Activated CD8-positive, alpha-beta memory T cell treated with anti-CD3 and anti-CD28 coated beads, Interleukin-2, amount 50 U/mL, for 24 hours (primary cell): ENCODE results near the gene PCDHB11.
"Not testable (repeated sequence)": the region's sequence is repeated elsewhere in the genome, so short reads cannot be mapped to it uniquely, and the experiment has no call there.

ENCODE experiments used
- DNase-seq: peaks from one replicate; pipeline ENCODE4 v3.0.0-alpha.2; 2020; ENCODE audit errors: extremely low read depth

Gene PCDHB11

DNA sequence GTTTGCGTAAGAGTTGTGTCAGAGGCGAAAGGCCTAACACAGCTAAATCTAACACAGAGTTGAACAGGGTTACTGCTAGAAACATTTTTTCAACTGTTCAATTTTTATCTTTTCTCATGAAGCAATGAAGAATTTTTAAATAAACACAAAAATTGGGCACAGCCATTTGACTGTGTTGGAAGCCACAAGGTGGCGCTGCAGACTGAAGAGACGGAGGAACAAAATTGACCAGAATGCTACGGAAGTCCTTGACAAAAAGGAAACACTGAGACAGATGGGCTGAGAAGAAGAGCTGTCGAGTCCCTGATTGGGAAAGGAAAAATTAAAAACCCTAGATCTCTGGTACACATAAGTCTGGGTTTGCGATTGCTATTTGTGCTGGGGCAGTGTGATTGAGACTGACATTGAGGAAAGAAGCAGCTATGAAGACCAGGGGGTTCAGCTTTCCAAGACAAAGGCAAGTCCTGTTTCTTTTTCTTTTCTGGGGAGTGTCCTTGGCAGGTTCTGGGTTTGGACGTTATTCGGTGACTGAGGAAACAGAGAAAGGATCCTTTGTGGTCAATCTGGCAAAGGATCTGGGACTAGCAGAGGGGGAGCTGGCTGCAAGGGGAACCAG lies 12.4 kb upstream of the PCDHB11 start, which contains the start of gene PCDHB9:
Gene PCDHB9, plus strand, starts transcription at position 265 of the 616 bp plus-strand sequence. Its CDS starts 158 bp downstream, at position 423.
- no peak for DNase-seq

DNA sequence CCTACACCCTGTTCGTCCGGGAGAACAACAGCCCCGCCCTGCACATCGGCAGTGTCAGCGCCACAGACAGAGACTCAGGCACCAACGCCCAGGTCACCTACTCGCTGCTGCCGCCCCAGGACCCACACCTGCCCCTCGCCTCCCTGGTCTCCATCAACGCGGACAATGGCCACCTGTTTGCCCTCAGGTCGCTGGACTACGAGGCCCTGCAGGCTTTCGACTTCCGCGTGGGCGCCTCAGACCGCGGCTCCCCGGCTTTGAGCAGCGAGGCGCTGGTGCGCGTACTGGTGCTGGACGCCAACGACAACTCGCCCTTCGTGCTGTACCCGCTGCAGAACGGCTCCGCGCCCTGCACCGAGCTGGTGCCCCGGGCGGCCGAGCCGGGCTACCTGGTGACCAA lies 10.7 kb upstream of the PCDHB11 start:
- DNase-seq: not testable (repeated sequence)

DNA sequence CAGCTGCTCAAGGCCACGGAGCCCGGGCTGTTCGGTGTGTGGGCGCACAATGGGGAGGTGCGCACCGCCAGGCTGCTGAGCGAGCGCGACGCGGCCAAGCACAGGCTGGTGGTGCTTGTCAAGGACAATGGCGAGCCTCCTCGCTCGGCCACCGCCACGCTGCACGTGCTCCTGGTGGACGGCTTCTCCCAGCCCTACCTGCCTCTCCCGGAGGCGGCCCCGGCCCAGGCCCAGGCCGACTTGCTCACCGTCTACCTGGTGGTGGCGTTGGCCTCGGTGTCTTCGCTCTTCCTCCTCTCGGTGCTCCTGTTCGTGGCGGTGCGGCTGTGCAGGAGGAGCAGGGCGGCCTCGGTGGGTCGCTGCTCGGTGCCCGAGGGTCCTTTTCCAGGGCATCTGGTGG lies 10.3 kb upstream of the PCDHB11 start:
- not testable (repeated sequence) for DNase-seq

DNA sequence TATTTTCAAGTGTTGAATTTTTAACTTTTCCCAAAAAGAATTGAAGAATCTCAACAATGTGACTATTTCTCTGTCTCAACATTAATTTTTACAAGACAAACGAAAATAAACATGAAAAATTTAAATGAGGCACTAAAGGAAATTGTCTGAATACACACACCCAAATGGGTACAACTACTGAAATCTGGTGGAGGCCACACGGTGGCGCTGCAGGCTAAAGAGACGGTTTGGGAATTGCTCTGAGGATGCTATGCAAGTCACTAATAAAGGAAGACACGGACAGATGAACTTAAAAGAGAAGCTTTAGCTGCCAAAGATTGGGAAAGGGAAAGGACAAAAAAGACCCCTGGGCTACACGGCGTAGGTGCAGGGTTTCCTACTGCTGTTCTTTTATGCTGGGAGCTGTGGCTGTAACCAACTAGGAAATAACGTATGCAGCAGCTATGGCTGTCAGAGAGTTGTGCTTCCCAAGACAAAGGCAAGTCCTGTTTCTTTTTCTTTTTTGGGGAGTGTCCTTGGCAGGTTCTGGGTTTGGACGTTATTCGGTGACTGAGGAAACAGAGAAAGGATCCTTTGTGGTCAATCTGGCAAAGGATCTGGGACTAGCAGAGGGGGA lies 7.2 kb upstream of the PCDHB11 start, which contains the start of gene PCDHB10:
Gene PCDHB10, plus strand, starts transcription at position 244 of the 616 bp plus-strand sequence. Its CDS starts 200 bp downstream, at position 444.
- DNase-seq: no peak

DNA sequence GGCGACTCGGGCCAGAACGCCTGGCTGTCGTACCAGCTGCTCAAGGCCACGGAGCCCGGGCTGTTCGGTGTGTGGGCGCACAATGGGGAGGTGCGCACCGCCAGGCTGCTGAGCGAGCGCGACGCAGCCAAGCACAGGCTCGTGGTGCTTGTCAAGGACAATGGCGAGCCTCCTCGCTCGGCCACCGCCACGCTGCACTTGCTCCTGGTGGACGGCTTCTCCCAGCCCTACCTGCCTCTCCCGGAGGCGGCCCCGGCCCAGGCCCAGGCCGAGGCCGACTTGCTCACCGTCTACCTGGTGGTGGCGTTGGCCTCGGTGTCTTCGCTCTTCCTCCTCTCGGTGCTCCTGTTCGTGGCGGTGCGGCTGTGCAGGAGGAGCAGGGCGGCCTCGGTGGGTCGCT lies 5.1 kb upstream of the PCDHB11 start:
- DNase-seq: not testable (repeated sequence)

- no peak for DNase-seq
These were observed 3.1 kb upstream of the PCDHB11 start for GRCh38 chr5:141196363-141196762.

- DNase-seq: not testable (repeated sequence)
These were observed 1.7 kb downstream of the PCDHB11 start for GRCh38 chr5:141201126-141201525.

DNA sequence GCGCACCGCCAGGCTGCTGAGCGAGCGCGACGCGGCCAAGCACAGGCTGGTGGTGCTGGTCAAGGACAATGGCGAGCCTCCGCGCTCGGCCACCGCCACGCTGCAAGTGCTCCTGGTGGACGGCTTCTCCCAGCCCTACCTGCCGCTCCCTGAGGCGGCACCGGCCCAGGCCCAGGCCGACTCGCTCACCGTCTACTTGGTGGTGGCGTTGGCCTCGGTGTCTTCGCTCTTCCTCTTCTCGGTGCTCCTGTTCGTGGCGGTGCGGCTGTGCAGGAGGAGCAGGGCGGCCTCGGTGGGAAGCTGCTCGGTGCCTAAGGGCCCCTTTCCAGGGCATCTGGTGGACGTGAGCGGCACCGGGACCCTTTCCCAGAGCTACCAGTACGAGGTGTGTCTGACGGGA lies 2.2 kb downstream of the PCDHB11 start:
- not testable (repeated sequence) for DNase-seq

GRCh38 chr5:141208478-141208877 lies 9.1 kb downstream of the PCDHB11 start, which contains the start of gene PCDHB12:
Gene PCDHB12, plus strand, starts transcription at chr5:141208719. Its CDS starts 189 bp downstream, at chr5:141208908.
- DNase-seq: no peak

- not testable (repeated sequence) for DNase-seq
These were observed 10.9 kb downstream of the PCDHB11 start for GRCh38 chr5:141210281-141210680.

DNA sequence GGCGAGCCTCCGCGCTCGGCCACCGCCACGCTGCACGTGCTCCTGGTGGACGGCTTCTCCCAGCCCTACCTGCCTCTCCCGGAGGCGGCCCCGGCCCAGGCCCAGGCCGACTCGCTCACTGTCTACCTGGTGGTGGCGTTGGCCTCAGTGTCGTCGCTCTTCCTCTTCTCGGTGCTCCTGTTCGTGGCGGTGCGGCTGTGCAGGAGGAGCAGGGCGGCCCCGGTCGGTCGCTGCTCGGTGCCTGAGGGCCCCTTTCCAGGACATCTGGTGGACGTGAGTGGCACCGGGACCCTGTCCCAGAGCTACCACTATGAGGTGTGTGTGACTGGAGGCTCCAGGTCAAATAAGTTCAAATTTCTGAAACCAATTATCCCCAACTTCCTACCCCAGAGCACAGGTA lies 11.4 kb downstream of the PCDHB11 start:
- DNase-seq: not testable (repeated sequence)

GRCh38 chr5:141213656-141214339 lies 14.4 kb downstream of the PCDHB11 start, which contains the start of gene PCDHB13:
Gene PCDHB13, plus strand, starts transcription at chr5:141213919. Its CDS starts 205 bp downstream, at chr5:141214124.
- not testable (repeated sequence) for DNase-seq

DNA sequence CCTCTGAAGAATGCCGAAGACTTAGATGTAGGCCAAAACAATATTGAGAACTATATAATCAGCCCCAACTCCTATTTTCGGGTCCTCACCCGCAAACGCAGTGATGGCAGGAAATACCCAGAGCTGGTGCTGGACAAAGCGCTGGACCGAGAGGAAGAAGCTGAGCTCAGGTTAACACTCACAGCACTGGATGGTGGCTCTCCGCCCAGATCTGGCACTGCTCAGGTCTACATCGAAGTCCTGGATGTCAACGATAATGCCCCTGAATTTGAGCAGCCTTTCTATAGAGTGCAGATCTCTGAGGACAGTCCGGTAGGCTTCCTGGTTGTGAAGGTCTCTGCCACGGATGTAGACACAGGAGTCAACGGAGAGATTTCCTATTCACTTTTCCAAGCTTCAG lies 15.2 kb downstream of the PCDHB11 start:
- DNase-seq: not testable (repeated sequence)

GRCh38 chr5:141215504-141215903 lies 16.1 kb downstream of the PCDHB11 start:
- not testable (repeated sequence) for DNase-seq

GRCh38 chr5:141216035-141216434 lies 16.6 kb downstream of the PCDHB11 start:
- DNase-seq: not testable (repeated sequence)

GRCh38 chr5:141223112-141223783 lies 23.8 kb downstream of the PCDHB11 start, which contains the start of gene PCDHB14:
Gene PCDHB14, plus strand, starts transcription at chr5:141223343. Its CDS starts 163 bp downstream, at chr5:141223506.
- no peak for DNase-seq

GRCh38 chr5:141224844-141225243 lies 25.4 kb downstream of the PCDHB11 start:
- DNase-seq: not testable (repeated sequence)

- DNase-seq: not testable (repeated sequence)
These were observed 26.0 kb downstream of the PCDHB11 start for GRCh38 chr5:141225421-141225820.

GRCh38 chr5:141234109-141234667 lies 34.8 kb downstream of the PCDHB11 start:
- no peak for DNase-seq

DNA sequence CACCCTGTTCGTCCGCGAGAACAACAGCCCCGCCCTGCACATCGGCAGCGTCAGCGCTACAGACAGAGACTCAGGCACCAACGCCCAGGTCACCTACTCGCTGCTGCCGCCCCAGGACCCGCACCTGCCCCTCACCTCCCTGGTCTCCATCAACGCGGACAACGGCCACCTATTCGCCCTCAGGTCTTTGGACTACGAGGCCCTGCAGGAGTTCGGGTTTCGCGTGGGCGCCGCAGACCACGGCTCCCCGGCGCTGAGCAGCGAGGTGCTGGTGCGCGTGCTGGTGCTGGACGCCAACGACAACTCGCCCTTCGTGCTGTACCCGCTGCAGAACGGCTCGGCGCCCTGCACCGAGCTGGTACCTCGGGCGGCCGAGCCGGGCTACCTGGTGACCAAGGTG lies 36.5 kb downstream of the PCDHB11 start:
- DNase-seq: not testable (repeated sequence)
